Testis (tissue), 3 donors: ENCODE results near the gene NIPAL4. TPM values are rescaled to one million over a fixed set of nuclear protein-coding genes. Genes with fewer than 3 reads are reported as not detected.

Source experiments
- DNase-seq: peaks from one replicate; pipeline ENCODE4 v3.0.0-alpha.2; 2019
- H3K27ac ChIP-seq, 2 donors: fragments of 200-600 bp; sonication (generic); one replicate each; pipeline ENCODE4 v1.5.1; 2019
- H3K27me3 ChIP-seq: fragments of 200-600 bp; sonication (generic); one replicate; pipeline ENCODE4 v1.5.1; 2019
- H3K36me3 ChIP-seq: fragments of 200-600 bp; sonication (generic); one replicate; pipeline ENCODE4 v1.5.1; 2017; ENCODE audit warnings: low read depth; ENCODE audit errors: missing control alignments
- H3K4me1 ChIP-seq: fragments of 200-600 bp; sonication (generic); one replicate; pipeline ENCODE4 v1.5.1; 2019
- H3K4me3 ChIP-seq, 2 donors: fragments of 200-600 bp; sonication (generic); one replicate each; pipeline ENCODE4 v1.5.1; 2017 to 2019
- H3K9me3 ChIP-seq: fragments of 200-600 bp; sonication (generic); one replicate; pipeline ENCODE4 v1.5.1; 2017
- POLR2A ChIP-seq: fragments of 450-650 bp; IDR thresholded peaks from one replicate; pipeline ENCODE4 v1.6.1; 2017; ENCODE audit warnings: antibody characterized with exemption, mild to moderate bottlenecking, moderate library complexity
- WGBS, 2 donors: methylation state at CpG; one replicate each; pipeline ENCODE4 v1.1.5; 2018; 5-methylcytosine and 5-hydroxymethylcytosine counted together
- intact Hi-C: fragments of 100-400 bp; cut with DNase I; formaldehyde crosslinking; loops from one replicate; pipeline ENCODE4 v1.15.1; 2023; ENCODE audit warnings: low total_unique reads
- polyA plus RNA-seq: library from polyadenylated mRNA; stranded (reverse); fragments of 350-450 nt; fragmentation: Illumina TruSeq; extraction: RNeasy Lipid Tissue Mini Kit (QIAGEN cat#74804); gene quantifications from one replicate; pipeline ENCODE4 v1.2.3, GENCODE V29; 2014; ENCODE audit warnings: low read depth, low replicate concordance; ENCODE audit not compliant: insufficient read depth
- total RNA-seq, 2 donors: library from RNA; depleted of rRNA; stranded (reverse); fragments of >200 nt; gene quantifications; one replicate each; pipeline ENCODE4 v1.2.3, GENCODE V29; 2016
- TF ChIP-seq, protein P1 (sequence below), 3 experiments: fragments of 450-650 bp in 2 of 3; fragments of 200-600 bp in 1 of 3; sonication (generic) in 1 of 3; IDR thresholded peaks; one replicate each; pipeline ENCODE4 v1.5.1; 2016 to 2019; ENCODE audit warnings: antibody characterized with exemption in 3 of 3, mild to moderate bottlenecking in 2 of 3, moderate library complexity in 1 of 3

NIPAL4 gene
- total and polyA plus RNA-seq, 3 donors from 2014 or later = 0.08 to 0.18 TPM; not detected in 1

DNA sequence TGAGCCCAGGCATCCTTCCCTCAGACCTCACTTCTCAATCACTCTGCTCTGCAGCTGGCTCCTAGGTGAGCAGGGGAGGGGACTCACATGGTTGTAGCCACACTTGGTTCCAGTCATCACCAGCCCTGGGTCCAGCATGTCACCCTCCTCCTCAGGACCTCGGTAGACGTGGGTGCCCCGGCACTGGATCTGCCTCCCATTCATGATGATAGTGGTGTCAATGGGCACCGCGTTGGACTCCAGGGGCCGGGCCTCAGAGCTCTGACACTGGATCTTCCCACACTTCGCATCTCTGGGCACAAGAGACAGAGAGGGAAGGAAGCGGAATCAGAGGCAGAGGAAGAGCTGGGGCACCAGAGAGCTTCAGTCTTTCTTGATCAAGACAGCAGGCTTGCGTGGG, 32.9 kb downstream of the NIPAL4 start:
- no peaks in the 10 kb centered on the region for H3K27me3 ChIP-seq
- 90 to 94% methylated on average over 7 to 9 of the region's 9 CpGs for WGBS, 2 donors
- H3K36me3 ChIP-seq = no peaks in the 10 kb centered on the region
- intact Hi-C loops = no loop called here
- H3K4me3 ChIP-seq = no peak overlapping the region
- H3K9me3 ChIP-seq = no peaks in the 10 kb centered on the region
- no peak for DNase-seq
- H3K27ac ChIP-seq = no peak overlapping the region
- TF ChIP-seq POLR2A = no peak
- TF ChIP-seq, protein P1, sequence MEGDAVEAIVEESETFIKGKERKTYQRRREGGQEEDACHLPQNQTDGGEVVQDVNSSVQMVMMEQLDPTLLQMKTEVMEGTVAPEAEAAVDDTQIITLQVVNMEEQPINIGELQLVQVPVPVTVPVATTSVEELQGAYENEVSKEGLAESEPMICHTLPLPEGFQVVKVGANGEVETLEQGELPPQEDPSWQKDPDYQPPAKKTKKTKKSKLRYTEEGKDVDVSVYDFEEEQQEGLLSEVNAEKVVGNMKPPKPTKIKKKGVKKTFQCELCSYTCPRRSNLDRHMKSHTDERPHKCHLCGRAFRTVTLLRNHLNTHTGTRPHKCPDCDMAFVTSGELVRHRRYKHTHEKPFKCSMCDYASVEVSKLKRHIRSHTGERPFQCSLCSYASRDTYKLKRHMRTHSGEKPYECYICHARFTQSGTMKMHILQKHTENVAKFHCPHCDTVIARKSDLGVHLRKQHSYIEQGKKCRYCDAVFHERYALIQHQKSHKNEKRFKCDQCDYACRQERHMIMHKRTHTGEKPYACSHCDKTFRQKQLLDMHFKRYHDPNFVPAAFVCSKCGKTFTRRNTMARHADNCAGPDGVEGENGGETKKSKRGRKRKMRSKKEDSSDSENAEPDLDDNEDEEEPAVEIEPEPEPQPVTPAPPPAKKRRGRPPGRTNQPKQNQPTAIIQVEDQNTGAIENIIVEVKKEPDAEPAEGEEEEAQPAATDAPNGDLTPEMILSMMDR (IDR thresholded peaks at IDR 0.05) = no peak
- no peaks in the 10 kb centered on the region for H3K4me1 ChIP-seq

DNA sequence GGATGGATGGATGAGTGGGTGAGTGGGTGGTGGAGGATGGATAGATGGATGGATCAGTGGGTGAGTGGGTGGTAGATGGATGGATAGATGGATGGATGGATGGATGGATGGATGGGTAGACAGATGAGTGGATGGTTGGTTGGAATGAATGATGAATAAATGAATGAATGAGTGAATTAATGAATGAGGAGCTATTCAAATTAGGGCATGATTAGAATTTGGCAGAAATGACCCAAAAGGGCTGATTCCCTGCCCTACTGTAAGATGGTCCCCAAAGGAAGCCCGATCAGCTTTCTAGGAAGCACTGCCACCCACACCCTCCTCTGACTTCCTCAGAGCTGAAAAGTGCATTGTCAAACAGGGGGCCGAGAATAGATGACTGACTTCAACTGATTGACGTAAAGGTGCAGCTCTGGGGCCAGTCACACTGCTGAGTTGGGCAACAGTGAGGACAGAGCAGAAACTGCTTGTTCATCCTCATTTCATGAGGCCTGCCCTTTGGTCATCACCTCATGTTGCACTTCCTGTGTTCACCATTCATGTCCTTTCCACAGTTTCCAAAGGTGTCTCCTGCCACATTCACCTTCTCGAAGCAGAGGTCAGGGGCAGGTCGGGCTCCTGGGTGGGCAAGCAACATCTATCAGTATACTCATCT, 34.3 kb downstream of the NIPAL4 start:
- Histone ChIP-seq H3K36me3 (no peaks in the 10 kb centered on the region), H3K27me3 (no peaks in the 10 kb centered on the region), H3K27ac (no peak overlapping the region), H3K9me3 (no peaks in the 10 kb centered on the region), H3K4me1 (peaks cover 3% of the 10 kb centered on the region), H3K4me3 (no peak overlapping the region)
- TF ChIP-seq, protein P1 (IDR thresholded peaks at IDR 0.05) = no peak
- no peak for TF ChIP-seq POLR2A
- no peak for DNase-seq
- intact Hi-C loops = no loop called here
- WGBS, 2 donors = 88 to 94% methylated on average over 5 of the region's 5 CpGs

DNA sequence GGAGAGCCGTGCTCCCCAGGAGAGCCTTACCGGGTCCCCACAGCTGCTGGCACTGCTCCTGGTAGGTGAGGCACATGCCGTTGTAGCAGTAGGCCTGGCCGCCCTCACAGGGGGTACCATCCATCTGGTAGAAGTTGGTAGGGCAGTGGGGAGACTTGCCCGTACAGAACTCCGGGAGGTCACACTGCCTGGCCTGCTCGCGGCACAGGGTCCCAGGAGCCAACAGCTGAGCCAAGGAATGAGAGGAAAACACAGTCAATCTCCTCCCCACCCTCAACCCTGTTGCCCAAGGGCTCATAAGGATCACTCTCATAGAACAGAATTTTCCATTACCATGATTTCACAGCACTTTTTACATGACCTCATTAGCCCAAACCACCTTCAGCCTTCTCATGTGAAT, 36.9 kb downstream of the NIPAL4 start:
- Histone ChIP-seq H3K27ac (no peak overlapping the region), H3K4me3 (no peak overlapping the region), H3K36me3 (no peaks in the 10 kb centered on the region), H3K4me1 (peaks cover 3% of the 10 kb centered on the region), H3K27me3 (no peaks in the 10 kb centered on the region), H3K9me3 (no peaks in the 10 kb centered on the region)
- 94 to 100% methylated on average over 3 to 8 of the region's 8 CpGs for WGBS, 2 donors
- no peak for DNase-seq
- intact Hi-C loops = no loop called here
- TF ChIP-seq POLR2A = no peak
- TF ChIP-seq, protein P1 (IDR thresholded peaks at IDR 0.05) = no peak

DNA sequence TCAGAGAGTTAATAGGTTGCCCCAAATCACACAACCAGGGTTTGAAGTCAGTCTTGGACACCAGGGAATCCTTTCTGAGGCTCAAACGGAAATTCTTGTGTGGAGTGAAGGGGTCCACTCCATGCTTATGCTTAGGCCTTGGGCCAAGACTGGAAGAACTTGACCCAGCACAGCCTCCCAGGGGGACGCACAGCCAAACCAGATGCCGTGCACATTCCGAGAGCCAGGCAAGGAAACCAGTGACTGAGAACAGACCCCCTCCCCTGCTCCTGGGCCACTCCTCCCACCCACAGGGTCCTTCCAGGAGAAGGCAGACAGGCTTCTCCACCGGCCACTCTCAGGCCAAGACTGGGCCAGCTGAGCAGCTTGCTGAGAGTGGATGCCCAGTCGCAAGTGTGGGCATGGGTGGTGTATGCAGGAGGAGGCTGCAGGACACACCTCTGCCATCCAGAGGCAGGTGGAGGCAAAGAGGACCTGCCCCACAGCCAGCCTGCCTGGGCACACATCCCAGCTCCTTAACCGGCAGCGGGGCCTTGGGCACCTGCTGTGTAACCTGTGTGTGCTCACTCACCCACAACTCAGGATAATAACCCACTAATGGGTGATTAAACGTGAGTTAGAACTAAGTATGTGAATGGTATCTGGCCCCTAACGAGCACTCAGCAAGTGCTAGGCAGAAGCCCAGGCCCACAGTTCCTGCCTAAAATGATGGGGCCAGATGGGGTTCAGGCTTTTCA, 38.0 kb downstream of the NIPAL4 start:
- TF ChIP-seq, protein P1 (IDR thresholded peaks at IDR 0.05) = no peak
- TF ChIP-seq POLR2A = no peak
- Histone ChIP-seq H3K4me3 (no peak overlapping the region), H3K27me3 (no peaks in the 10 kb centered on the region), H3K36me3 (no peaks in the 10 kb centered on the region), H3K27ac (no peak overlapping the region), H3K9me3 (no peaks in the 10 kb centered on the region), H3K4me1 (peaks cover 3% of the 10 kb centered on the region)
- intact Hi-C loops = no loop called here
- no peak for DNase-seq
- 65 to 70% methylated on average over 6 to 10 of the region's 10 CpGs for WGBS, 2 donors
